IMR-90 (cell line): ENCODE results near the gene CREBBP. TPM values are rescaled to one million over a fixed set of nuclear protein-coding genes. Genes with fewer than 3 reads are reported as not detected.

ENCODE experiments used
- ATAC-seq: fragments of 200-7000 bp; cut with Tn5 transposase; 2 replicates; pipeline ENCODE4 v1.9.1; 2020; ENCODE audit warnings: low read depth, mild to moderate bottlenecking, moderate library complexity
- BruUV-seq: library from RNA; stranded (reverse); fragments of 400-500 nt; replicated peaks from 2 replicates; lab custom pipeline; 2021; lab: Mats Ljungman, UMichigan
- CTCF ChIA-PET: fragments of 300-600 bp; formaldehyde crosslinking; extraction: SDS; loops from one replicate; lab custom pipeline; 2021; ENCODE audit warnings: antibody characterized with exemption; lab: Yijun Ruan, JAX
- POLR2A ChIA-PET: fragments of 300-600 bp; sonication (Branson Sonifier 250); formaldehyde crosslinking; loops from one replicate; lab custom pipeline; 2022; ENCODE audit warnings: antibody characterized with exemption; ENCODE audit not compliant: unreplicated experiment; lab: Charles Lee
- DNase-seq: peaks from one replicate; pipeline ENCODE4 v3.0.0; 2013
- H2AFZ ChIP-seq: replicated peaks from 2 replicates; pipeline ENCODE3; 2013; ENCODE audit warnings: low read length, mild to moderate bottlenecking; ENCODE audit not compliant: poor library complexity
- H2AK5ac ChIP-seq: 2 replicates; pipeline ENCODE4 v1.6.1; 2013; ENCODE audit warnings: low read depth, low read length, inconsistent platforms
- H2AK9ac ChIP-seq: replicated peaks from 2 replicates; pipeline ENCODE3; 2013; ENCODE audit warnings: mild to moderate bottlenecking, low read depth, low read length, moderate library complexity; ENCODE audit not compliant: poor library complexity
- H2BK120ac ChIP-seq: 2 replicates; pipeline ENCODE4 v1.6.1; 2013; ENCODE audit warnings: low read depth, low read length, inconsistent platforms
- H2BK15ac ChIP-seq: 3 replicates; pipeline ENCODE4 v1.6.1; 2013; ENCODE audit warnings: low read depth, low read length, inconsistent platforms
- H2BK20ac ChIP-seq: 2 replicates; pipeline ENCODE4 v1.6.1; 2013; ENCODE audit warnings: low read depth, mild to moderate bottlenecking, inconsistent platforms, low read length, moderate library complexity
- H2BK5ac ChIP-seq: 2 replicates; pipeline ENCODE4 v1.6.1; 2013; ENCODE audit warnings: mild to moderate bottlenecking, low read depth, low read length, inconsistent platforms; ENCODE audit not compliant: poor library complexity, severe bottlenecking
- H3K14ac ChIP-seq: replicated peaks from 2 replicates; pipeline ENCODE4 v1.6.1; 2013; ENCODE audit warnings: low read depth, low read length, inconsistent platforms
- H3K18ac ChIP-seq: 2 replicates; pipeline ENCODE4 v1.6.1; 2013; ENCODE audit warnings: low read depth, low read length, control low read depth
- H3K23ac ChIP-seq: 2 replicates; pipeline ENCODE4 v1.6.1; 2013; ENCODE audit warnings: low read depth, low read length, inconsistent platforms
- H3K27ac ChIP-seq: 2 replicates; pipeline ENCODE4 v1.5.1; 2013; ENCODE audit warnings: mild to moderate bottlenecking, control low read depth, low read length; ENCODE audit not compliant: insufficient read depth
- H3K27me3 ChIP-seq: 2 replicates; pipeline ENCODE4 v1.6.1; 2013; ENCODE audit warnings: low read length; ENCODE audit not compliant: control insufficient read depth, insufficient read depth
- H3K36me3 ChIP-seq: 2 replicates; pipeline ENCODE4 v1.6.1; 2013; ENCODE audit warnings: low read length, mixed read lengths; ENCODE audit not compliant: control insufficient read depth, insufficient read depth
- H3K4ac ChIP-seq: 2 replicates; pipeline ENCODE4 v1.6.1; 2013; ENCODE audit warnings: low read depth, low read length, inconsistent platforms
- H3K4me1 ChIP-seq: 2 replicates; pipeline ENCODE4 v1.6.1; 2013; ENCODE audit warnings: low read length, mixed read lengths; ENCODE audit not compliant: control insufficient read depth, insufficient read depth
- H3K4me2 ChIP-seq: 2 replicates; pipeline ENCODE4 v1.6.1; 2013; ENCODE audit warnings: low read depth, mild to moderate bottlenecking, control low read depth, low read length, moderate library complexity
- H3K4me3 ChIP-seq: 2 replicates; pipeline ENCODE4 v1.5.1; 2013; ENCODE audit warnings: low read depth, mild to moderate bottlenecking, control low read depth, low read length, moderate library complexity; ENCODE audit not compliant: insufficient read depth
- H3K56ac ChIP-seq: 2 replicates; pipeline ENCODE4 v1.6.1; 2013; ENCODE audit warnings: low read length, inconsistent platforms; ENCODE audit not compliant: insufficient read depth; ENCODE audit errors: extremely low read depth
- H3K79me1 ChIP-seq, 2 experiments: 2 replicates each; pipeline ENCODE4 v1.6.1; 2013; ENCODE audit warnings: low read length in 2 of 2, inconsistent platforms in 1 of 2, low read depth in 1 of 2
- H3K9ac ChIP-seq: 2 replicates; pipeline ENCODE4 v1.6.1; 2013; ENCODE audit warnings: low read depth, low read length, control low read depth
- H3K9me1 ChIP-seq: 2 replicates; pipeline ENCODE4 v1.6.1; 2013; ENCODE audit warnings: low read length, inconsistent platforms; ENCODE audit not compliant: insufficient read depth
- H3K9me3 ChIP-seq: 2 replicates; pipeline ENCODE4 v1.6.1; 2013; ENCODE audit warnings: low read length; ENCODE audit not compliant: control insufficient read depth, insufficient read depth
- H4K20me1 ChIP-seq: 2 replicates; pipeline ENCODE4 v1.6.1; 2013; ENCODE audit warnings: low read length, inconsistent platforms; ENCODE audit not compliant: insufficient read depth
- H4K5ac ChIP-seq: 2 replicates; pipeline ENCODE4 v1.6.1; 2013; ENCODE audit warnings: mild to moderate bottlenecking, low read depth, low read length, control low read depth
- H4K8ac ChIP-seq, 2 experiments: 2 replicates each; pipeline ENCODE4 v1.6.1; 2013; ENCODE audit warnings: low read depth in 2 of 2, low read length in 2 of 2, control low read depth in 1 of 2, inconsistent platforms in 1 of 2
- H4K91ac ChIP-seq: 2 replicates; pipeline ENCODE4 v1.6.1; 2013; ENCODE audit warnings: low read depth, low read length, inconsistent platforms; ENCODE audit not compliant: insufficient read depth
- BHLHE40 ChIP-seq: fragments of 150-350 bp; IDR thresholded peaks from 2 replicates; pipeline ENCODE4 v1.6.1; 2016; ENCODE audit warnings: mild to moderate bottlenecking, low read depth, low read length
- CHD1 ChIP-seq: IDR thresholded peaks from 2 replicates; pipeline ENCODE4 v1.6.1; 2012; ENCODE audit warnings: low read depth, low read length, improper control_type of control experiment
- FOS ChIP-seq: fragments of 150-350 bp; IDR thresholded peaks from 2 replicates; pipeline ENCODE4 v1.6.1; 2016; ENCODE audit warnings: low read depth, low read length
- MAFK ChIP-seq: IDR thresholded peaks from 2 replicates; pipeline ENCODE4 v1.6.1; 2012; ENCODE audit warnings: low read depth, low read length, improper control_type of control experiment
- MXI1 ChIP-seq: IDR thresholded peaks from 2 replicates; pipeline ENCODE4 v1.6.1; 2012; ENCODE audit warnings: low read depth, mild to moderate bottlenecking, low read length, moderate library complexity, borderline replicate concordance
- RAD21 ChIP-seq: IDR thresholded peaks from 2 replicates; pipeline ENCODE4 v1.6.1; 2012; ENCODE audit warnings: low read length, improper control_type of control experiment
- RFX5 ChIP-seq: IDR thresholded peaks from 2 replicates; pipeline ENCODE4 v1.8.0; 2012; ENCODE audit warnings: low read depth, mild to moderate bottlenecking, low read length, moderate library complexity
- SMC3 ChIP-seq: fragments of 150-350 bp; IDR thresholded peaks from 2 replicates; pipeline ENCODE4 v1.6.1; 2016; ENCODE audit warnings: low read depth, mild to moderate bottlenecking, antibody characterized with exemption, low read length, moderate library complexity
- WGBS, 2 experiments: methylation state at CpG; one replicate each; pipeline versions ENCODE4 v1.1.5 to v1.1.7; 2013; ENCODE audit warnings: missing lambda C conversion rate in 2 of 2; ENCODE audit not compliant: insufficient read length in 1 of 2; ENCODE audit errors: extremely low coverage in 2 of 2; 5-methylcytosine and 5-hydroxymethylcytosine counted together
- dilution Hi-C: fragments of 300-500 bp; cut with HindIII; formaldehyde crosslinking; loops from one replicate; pipeline ENCODE4 v1.14.3; 2018; ENCODE audit warnings: low sequenced_read_pairs; ENCODE audit not compliant: unreplicated experiment
- in situ Hi-C: fragments of 300-500 bp; cut with MboI; formaldehyde crosslinking; loops from 3 replicates; pipeline ENCODE4 v1.14.3; 2019; ENCODE audit warnings: low sequenced_read_pairs, inconsistent platforms, mixed read lengths
- intact Hi-C: fragments of 100-400 bp; cut with micrococcal nuclease; formaldehyde crosslinking; loops from 2 replicates; pipeline ENCODE4 v1.10.0; 2022
- polyA plus RNA-seq, 3 experiments: library from polyadenylated mRNA; depleted of rRNA; stranded (reverse); fragments of >200 nt; gene quantifications; 2 replicates each; pipeline ENCODE4 v1.2.3, GENCODE V29; 2012; ENCODE audit warnings: low replicate concordance in 1 of 3
- total RNA-seq: library from RNA; depleted of rRNA; stranded (reverse); fragments of >200 nt; gene quantifications from 2 replicates; pipeline ENCODE4 v1.2.3, GENCODE V29; 2012
- TF ChIP-seq, protein P1 (sequence below): fragments of 150-350 bp; IDR thresholded peaks from 2 replicates; pipeline ENCODE4 v1.6.1; 2016; ENCODE audit warnings: low read depth, mild to moderate bottlenecking, low read length, moderate library complexity, borderline replicate concordance
- TF ChIP-seq, protein P2 (sequence below): conservative IDR thresholded peaks from 2 replicates; pipeline ENCODE4 v1.5.1; 2012; ENCODE audit warnings: mild to moderate bottlenecking, low read depth, low read length, improper control_type of control experiment

CREBBP gene
- total and polyA plus RNA-seq, 2 of the 4 experiments (the other 2 are of a cell fraction), result 7.3 to 12.5 TPM

DNA sequence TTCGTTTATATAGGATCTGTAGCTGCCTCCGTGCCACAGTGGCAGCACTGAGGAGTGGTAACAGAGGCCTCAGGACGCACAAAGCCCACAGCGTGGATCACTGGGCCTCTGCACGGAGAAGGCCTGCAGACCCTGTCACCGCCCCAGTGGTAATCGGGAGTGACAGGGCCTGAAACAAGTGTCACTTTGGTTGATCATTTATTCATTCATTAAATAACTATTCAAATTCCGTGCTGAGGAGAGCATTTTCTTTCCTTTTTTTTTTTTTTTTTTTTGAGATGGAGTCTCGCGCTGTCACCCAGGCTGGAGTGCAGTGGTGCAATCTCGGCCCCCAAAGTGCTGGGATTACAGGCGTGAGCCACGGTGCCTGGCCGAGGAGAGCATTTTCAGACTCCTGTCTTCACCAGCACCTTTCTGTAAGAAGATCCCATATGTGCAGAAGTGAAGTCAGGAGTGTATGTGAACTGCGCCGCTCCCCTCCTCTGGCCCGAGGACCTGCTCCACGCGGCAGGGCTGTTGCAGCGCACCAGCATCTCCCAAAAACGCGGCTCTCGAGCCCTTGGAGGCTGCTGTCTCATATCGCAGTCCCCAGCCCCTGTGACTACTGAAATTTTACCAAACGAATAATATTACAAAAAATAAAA lies 118.3 kb downstream of the CREBBP start:
- H3K18ac ChIP-seq, result no peak overlapping the region
- no peak overlapping the region for H3K23ac ChIP-seq
- no peak overlapping the region for H2AFZ ChIP-seq
- WGBS, 2 experiments, result 100% methylated on average over 11 of the region's 25 CpGs; no CpG with 5 or more reads in 1 of the 2 experiments
- no TSS peak for BruUV-seq
- H2BK20ac ChIP-seq, result no peak overlapping the region
- in situ Hi-C loops (no loop called here), dilution Hi-C loops (no loop called here), intact Hi-C loops (no loop called here)
- H3K4me1 ChIP-seq, result no peaks in the 10 kb centered on the region
- ChIA-PET CTCF (no interaction called here), POLR2A (no interaction called here)
- H3K79me1 ChIP-seq, result peaks cover 33 to 77% of the 10 kb centered on the region in 2 experiments
- H3K9me1 ChIP-seq, result 0 out of 2 replicates have a peak, but pooled peaks cover 6% of the 10 kb centered on the region
- H4K8ac ChIP-seq, result no peak overlapping the region
- TF ChIP-seq FOS (no peak), MXI1 (no peak), BHLHE40 (no peak), RAD21 (no peak), CHD1 (no peak), SMC3 (no peak), MAFK (no peak), RFX5 (no peak)
- TF ChIP-seq, protein P1, sequence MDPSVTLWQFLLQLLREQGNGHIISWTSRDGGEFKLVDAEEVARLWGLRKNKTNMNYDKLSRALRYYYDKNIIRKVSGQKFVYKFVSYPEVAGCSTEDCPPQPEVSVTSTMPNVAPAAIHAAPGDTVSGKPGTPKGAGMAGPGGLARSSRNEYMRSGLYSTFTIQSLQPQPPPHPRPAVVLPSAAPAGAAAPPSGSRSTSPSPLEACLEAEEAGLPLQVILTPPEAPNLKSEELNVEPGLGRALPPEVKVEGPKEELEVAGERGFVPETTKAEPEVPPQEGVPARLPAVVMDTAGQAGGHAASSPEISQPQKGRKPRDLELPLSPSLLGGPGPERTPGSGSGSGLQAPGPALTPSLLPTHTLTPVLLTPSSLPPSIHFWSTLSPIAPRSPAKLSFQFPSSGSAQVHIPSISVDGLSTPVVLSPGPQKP, result no peak
- TF ChIP-seq, protein P2, sequence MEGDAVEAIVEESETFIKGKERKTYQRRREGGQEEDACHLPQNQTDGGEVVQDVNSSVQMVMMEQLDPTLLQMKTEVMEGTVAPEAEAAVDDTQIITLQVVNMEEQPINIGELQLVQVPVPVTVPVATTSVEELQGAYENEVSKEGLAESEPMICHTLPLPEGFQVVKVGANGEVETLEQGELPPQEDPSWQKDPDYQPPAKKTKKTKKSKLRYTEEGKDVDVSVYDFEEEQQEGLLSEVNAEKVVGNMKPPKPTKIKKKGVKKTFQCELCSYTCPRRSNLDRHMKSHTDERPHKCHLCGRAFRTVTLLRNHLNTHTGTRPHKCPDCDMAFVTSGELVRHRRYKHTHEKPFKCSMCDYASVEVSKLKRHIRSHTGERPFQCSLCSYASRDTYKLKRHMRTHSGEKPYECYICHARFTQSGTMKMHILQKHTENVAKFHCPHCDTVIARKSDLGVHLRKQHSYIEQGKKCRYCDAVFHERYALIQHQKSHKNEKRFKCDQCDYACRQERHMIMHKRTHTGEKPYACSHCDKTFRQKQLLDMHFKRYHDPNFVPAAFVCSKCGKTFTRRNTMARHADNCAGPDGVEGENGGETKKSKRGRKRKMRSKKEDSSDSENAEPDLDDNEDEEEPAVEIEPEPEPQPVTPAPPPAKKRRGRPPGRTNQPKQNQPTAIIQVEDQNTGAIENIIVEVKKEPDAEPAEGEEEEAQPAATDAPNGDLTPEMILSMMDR, result no peak
- H3K9ac ChIP-seq, result no peak overlapping the region
- H2BK15ac ChIP-seq, result no peak overlapping the region
- ATAC-seq, result no peak
- no peak overlapping the region for H3K27ac ChIP-seq
- no peak overlapping the region for H2AK5ac ChIP-seq
- DNase-seq, result no peak
- H2AK9ac ChIP-seq, result no peak overlapping the region
- H3K4me2 ChIP-seq, result no peak overlapping the region
- no peak overlapping the region for H3K14ac ChIP-seq
- H3K27me3 ChIP-seq, result no peaks in the 10 kb centered on the region
- H2BK120ac ChIP-seq, result no peak overlapping the region
- peaks cover 23% of the 10 kb centered on the region for H4K20me1 ChIP-seq
- H3K36me3 ChIP-seq, result peaks cover 54% of the 10 kb centered on the region
- no peak overlapping the region for H3K56ac ChIP-seq
- no peak overlapping the region for H2BK5ac ChIP-seq
- no peak overlapping the region for H3K4me3 ChIP-seq
- no peak overlapping the region for H4K91ac ChIP-seq
- no peak overlapping the region for H4K5ac ChIP-seq
- no peaks in the 10 kb centered on the region for H3K9me3 ChIP-seq
- H3K4ac ChIP-seq, result no peak overlapping the region
